ENCODE data around the gene WIPF1.

DNA sequence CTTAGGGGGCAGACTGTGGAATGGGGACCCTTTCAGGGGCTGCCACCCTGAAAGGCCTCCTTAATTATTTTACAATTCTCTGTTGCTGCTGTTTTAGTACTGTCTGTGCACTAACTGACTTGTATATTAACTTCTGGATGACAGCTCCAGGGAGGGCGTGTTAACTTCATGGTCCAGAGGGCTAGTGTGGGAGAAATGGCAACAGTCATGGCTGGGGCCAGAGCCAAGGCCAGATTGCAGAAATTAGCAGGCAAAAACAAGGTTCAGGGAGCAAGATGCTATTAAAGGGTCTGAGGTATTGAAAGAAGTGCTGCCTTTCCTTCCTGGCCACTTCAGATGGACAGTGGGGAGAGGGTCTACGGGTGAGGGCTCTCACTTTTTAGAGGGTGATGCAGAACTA lies 9.1 kb downstream of the WIPF1 start:
- no peak for TF ChIP-seq ZNF274 (IDR thresholded peaks at IDR 0.05; ENCODE audit: low read length)
- no peak for TF ChIP-seq ZNF274 (tag by site-specific recombination; IDR thresholded peaks at IDR 0.05; ENCODE audit: borderline replicate concordance)
- no peak for TF ChIP-seq HOXA7 (CRISPR knock-in tag; IDR thresholded peaks at IDR 0.05; ENCODE audit: borderline replicate concordance)
- TF ChIP-seq BCL11A (tag by site-specific recombination; IDR thresholded peaks at IDR 0.05; ENCODE audit: low read depth): no peak
- no peak for TF ChIP-seq KLF10 (tag by site-specific recombination; IDR thresholded peaks at IDR 0.05)
- TF ChIP-seq, protein P1, sequence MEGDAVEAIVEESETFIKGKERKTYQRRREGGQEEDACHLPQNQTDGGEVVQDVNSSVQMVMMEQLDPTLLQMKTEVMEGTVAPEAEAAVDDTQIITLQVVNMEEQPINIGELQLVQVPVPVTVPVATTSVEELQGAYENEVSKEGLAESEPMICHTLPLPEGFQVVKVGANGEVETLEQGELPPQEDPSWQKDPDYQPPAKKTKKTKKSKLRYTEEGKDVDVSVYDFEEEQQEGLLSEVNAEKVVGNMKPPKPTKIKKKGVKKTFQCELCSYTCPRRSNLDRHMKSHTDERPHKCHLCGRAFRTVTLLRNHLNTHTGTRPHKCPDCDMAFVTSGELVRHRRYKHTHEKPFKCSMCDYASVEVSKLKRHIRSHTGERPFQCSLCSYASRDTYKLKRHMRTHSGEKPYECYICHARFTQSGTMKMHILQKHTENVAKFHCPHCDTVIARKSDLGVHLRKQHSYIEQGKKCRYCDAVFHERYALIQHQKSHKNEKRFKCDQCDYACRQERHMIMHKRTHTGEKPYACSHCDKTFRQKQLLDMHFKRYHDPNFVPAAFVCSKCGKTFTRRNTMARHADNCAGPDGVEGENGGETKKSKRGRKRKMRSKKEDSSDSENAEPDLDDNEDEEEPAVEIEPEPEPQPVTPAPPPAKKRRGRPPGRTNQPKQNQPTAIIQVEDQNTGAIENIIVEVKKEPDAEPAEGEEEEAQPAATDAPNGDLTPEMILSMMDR (tag by site-specific recombination; IDR thresholded peaks at IDR 0.05): no peak
